Epithelial cell of esophagus (primary cell): ENCODE data around the gene EFHD1.

ENCODE experiments used
- DNase-seq: peaks from one replicate; pipeline ENCODE4 v3.0.0; 2010; ENCODE audit warnings: low read depth
- H3K4me3 ChIP-seq: 2 replicates; pipeline ENCODE4 v1.5.1; 2011; ENCODE audit warnings: mild to moderate bottlenecking, low read length, control low read depth
- CTCF ChIP-seq: IDR thresholded peaks from 2 replicates; pipeline ENCODE4 v1.5.1; 2011; ENCODE audit warnings: low read depth, mild to moderate bottlenecking, low read length, control low read depth, inconsistent platforms; ENCODE audit not compliant: insufficient read depth; ENCODE audit errors: missing control alignments

The EFHD1 gene

GRCh38 chr2:232604535-232604934 lies 28.9 kb upstream of the EFHD1 start:
- no peak for TF ChIP-seq CTCF
- H3K4me3 ChIP-seq: no peak overlapping the region
- DNase-seq: no peak

DNA sequence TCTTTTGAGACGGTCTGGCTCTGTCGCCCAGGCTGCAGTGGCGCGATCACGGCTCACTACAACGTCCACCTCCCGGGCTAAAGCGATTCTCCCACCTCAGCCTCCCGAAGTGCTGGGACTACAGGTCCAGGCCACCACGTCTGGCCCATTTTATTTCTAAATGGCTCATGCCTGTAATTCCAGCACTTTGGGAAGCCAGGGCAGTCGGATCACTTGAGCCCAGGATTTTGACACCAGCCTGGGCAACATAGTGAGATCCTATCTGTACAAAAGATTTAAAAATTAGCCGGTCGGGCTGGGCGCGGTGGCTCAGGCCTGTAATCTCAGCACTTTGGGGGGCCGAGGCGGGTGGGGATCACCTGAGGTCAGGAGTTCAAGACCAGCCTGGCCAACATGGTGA lies 26.4 kb upstream of the EFHD1 start:
- no peak for TF ChIP-seq CTCF

DNA sequence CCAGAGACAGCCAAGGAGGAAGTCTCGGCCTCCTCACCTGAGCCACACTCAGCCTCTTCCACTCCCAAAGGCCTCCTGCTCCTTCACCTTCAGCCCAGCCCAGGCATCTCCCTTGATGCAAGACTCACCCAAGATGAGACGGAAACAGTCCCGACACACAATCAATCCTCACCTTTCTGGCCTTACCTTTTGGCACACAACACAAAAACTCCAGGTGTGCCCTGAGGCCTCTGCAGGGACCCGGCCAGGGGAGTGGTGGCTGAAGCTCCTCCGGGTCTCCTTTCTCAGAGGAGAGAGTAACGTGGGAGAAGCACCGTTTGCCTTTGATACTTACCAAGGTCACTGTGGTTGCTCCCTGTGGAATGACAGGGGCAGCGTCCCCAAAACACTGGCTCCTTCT lies 23.8 kb upstream of the EFHD1 start:
- DNase-seq: no peak

More for the DNA sequence above, 26.4 kb upstream of the EFHD1 start:
- DNase-seq: no peak
- H3K4me3 ChIP-seq: no peak overlapping the region

GRCh38 chr2:232610081-232610480 lies 23.3 kb upstream of the EFHD1 start:
- TF ChIP-seq CTCF: no peak
- DNase-seq: no peak

More for the DNA sequence above, 23.8 kb upstream of the EFHD1 start:
- TF ChIP-seq CTCF: no peak
- no peak overlapping the region for H3K4me3 ChIP-seq

DNA sequence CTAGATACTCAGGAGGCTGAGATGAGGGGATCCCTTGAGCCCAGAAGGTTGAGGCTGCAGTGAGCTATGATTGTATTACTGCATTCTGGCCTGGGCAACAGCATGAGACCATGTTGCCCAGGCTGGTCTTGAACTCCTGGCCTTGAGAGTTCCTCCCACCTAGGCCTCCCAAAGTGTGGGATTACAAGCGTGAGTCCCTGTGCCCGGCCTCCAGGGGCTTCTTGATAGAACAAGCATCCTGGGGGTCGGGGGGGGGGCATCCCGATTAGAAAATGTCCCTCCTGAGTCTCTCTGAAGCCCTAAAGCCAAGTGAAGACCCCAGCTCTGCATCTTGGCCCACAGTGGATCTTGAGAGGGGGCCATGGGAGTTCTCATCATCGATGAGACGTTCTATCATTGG lies 22.3 kb upstream of the EFHD1 start:
- no peak for TF ChIP-seq CTCF
- DNase-seq: no peak
- H3K4me3 ChIP-seq: no peak overlapping the region

More at GRCh38 chr2:232610081-232610480, 23.3 kb upstream of the EFHD1 start:
- H3K4me3 ChIP-seq: no peak overlapping the region

- no peak overlapping the region for H3K4me3 ChIP-seq
- TF ChIP-seq CTCF: peak; percentile 81
- DNase-seq: peak; percentile 81
Observed at GRCh38 chr2:232611559-232612218, 21.7 kb upstream of the EFHD1 start.

GRCh38 chr2:232613538-232614134 lies 19.8 kb upstream of the EFHD1 start:
- H3K4me3 ChIP-seq: no peak overlapping the region
- no peak for TF ChIP-seq CTCF
- DNase-seq: no peak
